Osteoblast (primary cell): ENCODE measurements around the gene SRD5A2. TPM values are rescaled to one million over a fixed set of nuclear protein-coding genes. Genes with fewer than 3 reads are reported as not detected.

Source experiments
- DNase-seq: peaks from one replicate; pipeline ENCODE4 v3.0.0; 2011; ENCODE audit warnings: low spot score, mixed read lengths; ENCODE audit not compliant: insufficient read length; ENCODE audit errors: missing footprints
- H2AFZ ChIP-seq: 2 replicates; pipeline ENCODE4 v1.6.0; 2011; ENCODE audit warnings: mild to moderate bottlenecking, low read length
- H3K27ac ChIP-seq: 2 replicates; pipeline ENCODE4 v1.5.1; 2011; ENCODE audit warnings: mild to moderate bottlenecking, low read depth, low read length, moderate library complexity
- H3K27me3 ChIP-seq: 2 replicates; pipeline ENCODE4 v1.6.0; 2012; ENCODE audit warnings: mild to moderate bottlenecking, control low read depth, inconsistent platforms, low read length, moderate library complexity; ENCODE audit not compliant: insufficient read depth
- H3K36me3 ChIP-seq: 2 replicates; pipeline ENCODE4 v1.5.1; 2011; ENCODE audit warnings: mild to moderate bottlenecking, low read length, control low read depth, moderate library complexity; ENCODE audit not compliant: insufficient read depth
- H3K4me1 ChIP-seq: 2 replicates; pipeline ENCODE4 v1.5.1; 2011; ENCODE audit warnings: mild to moderate bottlenecking, low read length, control low read depth, moderate library complexity; ENCODE audit not compliant: insufficient read depth
- H3K4me2 ChIP-seq: 2 replicates; pipeline ENCODE4 v1.6.0; 2011; ENCODE audit warnings: mild to moderate bottlenecking, low read length; ENCODE audit not compliant: insufficient read depth
- H3K4me3 ChIP-seq: fragments of 200-600 bp; sonication (generic); 3 replicates; pipeline ENCODE4 v1.5.1; 2012; ENCODE audit warnings: mild to moderate bottlenecking, low read length, inconsistent platforms; ENCODE audit not compliant: insufficient read depth
- H3K79me2 ChIP-seq: 2 replicates; pipeline ENCODE4 v1.6.0; 2012; ENCODE audit warnings: mild to moderate bottlenecking, low read length, control low read depth, inconsistent platforms; ENCODE audit not compliant: insufficient read depth
- H3K9me3 ChIP-seq: 2 replicates; pipeline ENCODE4 v1.5.1; 2011; ENCODE audit warnings: low read depth, low read length, control low read depth
- H4K20me1 ChIP-seq: 2 replicates; pipeline ENCODE4 v1.6.0; 2012; ENCODE audit warnings: mild to moderate bottlenecking, low read length, control low read depth; ENCODE audit not compliant: insufficient read depth
- total RNA-seq: library from RNA; depleted of rRNA; stranded (reverse); fragments of >200 nt; gene quantifications from 2 replicates; pipeline ENCODE4 v1.2.3, GENCODE V29; 2012
- TF ChIP-seq, protein P1 (sequence below): IDR thresholded peaks from 2 replicates; pipeline ENCODE4 v1.5.1; 2011; ENCODE audit warnings: mild to moderate bottlenecking, low read depth, low read length, moderate library complexity; ENCODE audit errors: extremely low read depth

SRD5A2 gene
- total RNA-seq, 1 donor: not detected

DNA sequence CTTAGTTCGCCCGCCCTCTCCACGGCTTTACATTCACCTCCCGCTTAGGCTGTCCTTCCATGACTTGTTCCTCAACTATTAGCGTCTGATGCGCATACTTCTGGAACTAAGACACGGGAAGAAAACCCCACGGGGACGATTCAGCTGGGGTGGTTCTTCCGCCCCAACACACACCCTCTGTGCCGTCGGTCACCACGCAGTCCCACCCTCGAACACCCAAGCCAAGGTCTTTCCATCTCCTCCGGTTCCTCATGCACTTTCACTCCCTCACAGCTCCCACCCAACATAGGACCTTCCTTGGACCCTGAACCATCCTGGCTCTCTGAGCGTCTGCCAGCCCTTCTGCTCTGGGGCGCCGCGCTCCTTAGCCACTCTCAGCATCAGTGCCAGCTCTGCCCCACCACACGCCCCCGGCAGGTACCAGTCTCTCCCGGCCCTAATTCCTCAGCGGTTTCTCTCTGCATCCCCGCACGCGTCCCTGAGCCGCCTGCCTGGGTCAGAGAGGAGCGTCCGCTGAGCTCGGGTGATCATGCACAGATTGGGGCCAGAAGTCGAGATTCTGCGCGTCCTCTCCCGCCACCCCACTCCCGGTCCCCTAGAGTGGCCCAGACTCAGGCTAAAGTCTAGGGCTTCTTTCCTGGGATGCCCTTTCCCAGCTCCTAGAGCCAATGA is 522 bp upstream of the SRD5A2 start:
- Histone ChIP-seq H3K27ac (no peak overlapping the region), H3K79me2 (no peaks in the 10 kb centered on the region), H3K36me3 (no peaks in the 10 kb centered on the region), H2AFZ (no peak overlapping the region), H3K27me3 (peaks cover 24% of the 10 kb centered on the region), H3K4me2 (no peak overlapping the region), H3K9me3 (no peaks in the 10 kb centered on the region), H3K4me3 (no peak overlapping the region), H3K4me1 (no peaks in the 10 kb centered on the region), H4K20me1 (no peaks in the 10 kb centered on the region)
- TF ChIP-seq, protein P1, sequence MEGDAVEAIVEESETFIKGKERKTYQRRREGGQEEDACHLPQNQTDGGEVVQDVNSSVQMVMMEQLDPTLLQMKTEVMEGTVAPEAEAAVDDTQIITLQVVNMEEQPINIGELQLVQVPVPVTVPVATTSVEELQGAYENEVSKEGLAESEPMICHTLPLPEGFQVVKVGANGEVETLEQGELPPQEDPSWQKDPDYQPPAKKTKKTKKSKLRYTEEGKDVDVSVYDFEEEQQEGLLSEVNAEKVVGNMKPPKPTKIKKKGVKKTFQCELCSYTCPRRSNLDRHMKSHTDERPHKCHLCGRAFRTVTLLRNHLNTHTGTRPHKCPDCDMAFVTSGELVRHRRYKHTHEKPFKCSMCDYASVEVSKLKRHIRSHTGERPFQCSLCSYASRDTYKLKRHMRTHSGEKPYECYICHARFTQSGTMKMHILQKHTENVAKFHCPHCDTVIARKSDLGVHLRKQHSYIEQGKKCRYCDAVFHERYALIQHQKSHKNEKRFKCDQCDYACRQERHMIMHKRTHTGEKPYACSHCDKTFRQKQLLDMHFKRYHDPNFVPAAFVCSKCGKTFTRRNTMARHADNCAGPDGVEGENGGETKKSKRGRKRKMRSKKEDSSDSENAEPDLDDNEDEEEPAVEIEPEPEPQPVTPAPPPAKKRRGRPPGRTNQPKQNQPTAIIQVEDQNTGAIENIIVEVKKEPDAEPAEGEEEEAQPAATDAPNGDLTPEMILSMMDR: no peak
- DNase-seq: peak; percentile 58

DNA sequence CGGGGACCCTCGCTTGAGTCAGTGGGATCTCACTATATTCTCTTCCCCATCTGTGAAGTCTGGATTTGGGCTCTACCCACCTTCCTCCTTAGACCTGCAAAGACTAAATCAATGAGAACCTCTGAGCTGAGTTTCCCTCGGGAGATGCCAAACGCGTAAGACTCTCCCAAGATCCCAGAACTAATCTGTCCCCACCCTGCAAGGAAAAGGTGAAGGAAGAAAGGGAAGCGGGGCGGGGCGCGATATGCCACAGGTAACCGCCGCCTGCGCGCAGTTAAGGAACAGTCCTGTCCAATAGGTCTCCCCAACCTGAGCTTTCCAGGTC is 780 bp downstream of the SRD5A2 start:
- H3K27me3 ChIP-seq: peaks cover 24% of the 10 kb centered on the region
- no peaks in the 10 kb centered on the region for H3K4me1 ChIP-seq
- no peak overlapping the region for H3K4me3 ChIP-seq
- H4K20me1 ChIP-seq: no peaks in the 10 kb centered on the region
- no peak for DNase-seq
- no peaks in the 10 kb centered on the region for H3K9me3 ChIP-seq
- no peaks in the 10 kb centered on the region for H3K79me2 ChIP-seq
- no peaks in the 10 kb centered on the region for H3K36me3 ChIP-seq
- H2AFZ ChIP-seq: no peak overlapping the region
- no peak overlapping the region for H3K4me2 ChIP-seq
- H3K27ac ChIP-seq: no peak overlapping the region
- TF ChIP-seq, protein P1: no peak

DNA sequence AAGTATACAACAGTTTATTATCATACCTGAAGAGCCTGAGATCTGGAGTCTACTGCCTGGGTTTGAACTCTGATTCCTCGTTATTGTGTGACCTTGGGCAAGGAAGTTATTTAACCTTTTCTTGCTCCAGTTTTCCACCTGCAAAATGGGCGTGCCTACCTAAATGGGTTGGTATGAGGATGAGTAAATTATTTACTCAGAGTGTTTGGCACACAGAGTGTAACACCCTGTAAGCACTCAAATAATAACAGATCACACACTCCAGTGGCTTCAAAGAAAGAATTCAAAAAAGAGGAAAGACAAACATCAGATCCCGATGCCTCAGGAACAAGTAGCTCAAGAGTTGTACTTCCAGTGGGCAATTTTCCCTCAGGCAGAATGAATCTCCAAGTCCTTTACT is 2.4 kb downstream of the SRD5A2 start:
- H3K9me3 ChIP-seq: no peaks in the 10 kb centered on the region
- no peak overlapping the region for H2AFZ ChIP-seq
- H3K4me1 ChIP-seq: no peaks in the 10 kb centered on the region
- no peak overlapping the region for H3K27ac ChIP-seq
- TF ChIP-seq, protein P1: no peak
- no peak overlapping the region for H3K4me2 ChIP-seq
- H3K27me3 ChIP-seq: peaks cover 24% of the 10 kb centered on the region
- DNase-seq: no peak
- no peaks in the 10 kb centered on the region for H3K36me3 ChIP-seq
- H3K79me2 ChIP-seq: no peaks in the 10 kb centered on the region
- H4K20me1 ChIP-seq: no peaks in the 10 kb centered on the region
- H3K4me3 ChIP-seq: no peak overlapping the region

DNA sequence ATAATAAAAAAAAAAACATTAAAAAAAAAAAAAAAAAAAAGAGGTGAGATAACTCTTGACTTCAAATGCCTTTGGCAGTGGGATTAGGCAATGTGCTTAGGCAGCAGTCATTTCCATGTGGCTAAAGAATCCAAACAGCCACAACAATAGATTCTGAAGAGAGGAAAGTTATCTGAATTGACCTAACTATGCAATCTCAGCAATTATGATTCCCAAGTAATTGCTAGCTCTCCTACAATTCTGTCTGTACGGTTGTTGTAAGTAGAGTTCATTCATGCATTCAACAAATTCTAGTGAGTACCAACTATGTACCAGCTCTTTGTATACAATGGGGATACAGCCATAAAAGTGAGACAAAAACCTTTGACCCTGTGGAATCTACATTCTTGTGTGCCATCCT is 3.6 kb downstream of the SRD5A2 start:
- peaks cover 23% of the 10 kb centered on the region for H3K27me3 ChIP-seq
- no peaks in the 10 kb centered on the region for H4K20me1 ChIP-seq
- TF ChIP-seq, protein P1: no peak
- H3K9me3 ChIP-seq: no peaks in the 10 kb centered on the region
- H2AFZ ChIP-seq: no peak overlapping the region
- no peaks in the 10 kb centered on the region for H3K79me2 ChIP-seq
- DNase-seq: no peak
- no peak overlapping the region for H3K27ac ChIP-seq
- H3K4me3 ChIP-seq: no peak overlapping the region
- no peaks in the 10 kb centered on the region for H3K4me1 ChIP-seq
- H3K36me3 ChIP-seq: no peaks in the 10 kb centered on the region
- no peak overlapping the region for H3K4me2 ChIP-seq
